ENCODE measurements around the gene DYSF. TPM values are rescaled to one million over a fixed set of nuclear protein-coding genes. Genes with fewer than 3 reads are reported as not detected.

DYSF gene
- total RNA-seq, 4 donors from 2014 or later: 4.2 to 26.6 (median 16.2) TPM

DNA sequence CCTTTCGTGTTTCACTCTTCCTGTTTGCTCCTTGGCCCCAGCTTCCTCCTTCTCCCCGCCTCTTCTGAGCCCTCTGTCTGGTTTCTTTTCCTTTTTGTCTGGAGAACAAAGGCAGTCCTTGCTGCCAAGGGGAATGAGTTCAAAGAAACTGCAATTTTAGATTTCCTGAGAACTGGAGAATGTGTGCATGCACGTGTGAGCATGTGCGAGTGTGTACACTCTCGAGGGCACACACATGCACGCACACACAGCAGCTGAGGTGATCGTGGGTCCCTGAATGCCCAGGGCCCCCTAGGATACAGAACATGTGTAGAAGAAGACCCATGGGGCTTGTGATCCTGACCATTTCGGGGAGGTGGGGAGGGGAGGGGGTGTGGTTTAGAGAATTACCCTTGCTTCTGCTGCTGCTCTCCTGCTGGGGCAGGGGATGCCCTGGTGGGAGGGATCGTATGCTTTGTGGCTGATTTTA lies 151.8 kb downstream of the DYSF start:
- TF ChIP-seq, protein P1, sequence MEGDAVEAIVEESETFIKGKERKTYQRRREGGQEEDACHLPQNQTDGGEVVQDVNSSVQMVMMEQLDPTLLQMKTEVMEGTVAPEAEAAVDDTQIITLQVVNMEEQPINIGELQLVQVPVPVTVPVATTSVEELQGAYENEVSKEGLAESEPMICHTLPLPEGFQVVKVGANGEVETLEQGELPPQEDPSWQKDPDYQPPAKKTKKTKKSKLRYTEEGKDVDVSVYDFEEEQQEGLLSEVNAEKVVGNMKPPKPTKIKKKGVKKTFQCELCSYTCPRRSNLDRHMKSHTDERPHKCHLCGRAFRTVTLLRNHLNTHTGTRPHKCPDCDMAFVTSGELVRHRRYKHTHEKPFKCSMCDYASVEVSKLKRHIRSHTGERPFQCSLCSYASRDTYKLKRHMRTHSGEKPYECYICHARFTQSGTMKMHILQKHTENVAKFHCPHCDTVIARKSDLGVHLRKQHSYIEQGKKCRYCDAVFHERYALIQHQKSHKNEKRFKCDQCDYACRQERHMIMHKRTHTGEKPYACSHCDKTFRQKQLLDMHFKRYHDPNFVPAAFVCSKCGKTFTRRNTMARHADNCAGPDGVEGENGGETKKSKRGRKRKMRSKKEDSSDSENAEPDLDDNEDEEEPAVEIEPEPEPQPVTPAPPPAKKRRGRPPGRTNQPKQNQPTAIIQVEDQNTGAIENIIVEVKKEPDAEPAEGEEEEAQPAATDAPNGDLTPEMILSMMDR (IDR thresholded peaks at IDR 0.05; ENCODE audit: low read depth): no peak

DNA sequence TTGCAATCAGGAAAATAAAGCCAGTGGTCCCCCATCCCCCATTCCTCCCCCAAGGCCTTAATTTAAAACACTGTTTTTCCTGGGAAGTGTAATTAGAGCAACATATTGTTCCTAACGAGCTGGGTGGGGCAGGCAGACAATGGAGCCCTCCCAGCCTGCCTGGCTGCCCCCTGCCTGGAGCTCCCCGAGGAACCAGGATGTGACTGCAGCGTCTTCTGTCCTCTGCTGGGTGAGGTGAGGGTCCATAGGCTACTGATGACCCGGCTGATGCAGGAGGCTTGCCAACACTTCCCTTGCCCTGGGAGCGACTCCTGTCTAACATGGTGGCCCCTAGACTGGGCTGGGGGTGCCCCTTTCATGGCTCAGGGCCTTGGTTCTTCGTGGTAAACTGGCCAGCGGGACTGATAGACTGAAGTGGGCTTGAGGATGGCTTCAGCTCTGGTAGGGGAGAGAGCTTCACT lies 152.4 kb downstream of the DYSF start:
- TF ChIP-seq, protein P1 (IDR thresholded peaks at IDR 0.05; ENCODE audit: low read depth): no peak

DNA sequence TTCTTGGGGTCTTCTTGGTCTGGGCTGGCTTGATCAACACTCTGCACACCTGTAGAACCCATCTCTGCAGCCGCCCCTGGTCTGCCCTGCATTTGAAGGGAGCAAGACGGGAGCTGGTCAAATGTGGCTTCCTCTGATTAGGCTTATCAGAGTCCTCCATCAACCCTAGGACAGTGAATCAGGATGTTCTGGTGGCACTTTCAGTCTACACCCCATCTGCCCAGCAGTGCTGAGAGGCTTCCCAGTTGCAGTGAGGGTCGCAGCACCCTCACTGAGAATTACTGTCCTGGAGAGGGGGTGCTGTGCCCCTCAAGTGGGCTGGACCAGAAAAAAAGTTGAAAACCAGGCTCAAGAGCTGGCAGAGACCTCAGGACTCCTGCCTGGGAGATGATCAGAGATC lies 152.9 kb downstream of the DYSF start:
- TF ChIP-seq, protein P1 (IDR thresholded peaks at IDR 0.05; ENCODE audit: low read depth): no peak

- TF ChIP-seq, protein P1 (IDR thresholded peaks at IDR 0.05; ENCODE audit: low read depth): no peak
Measured at GRCh38 chr2:71607151-71607889, 154.0 kb downstream of the DYSF start.

DNA sequence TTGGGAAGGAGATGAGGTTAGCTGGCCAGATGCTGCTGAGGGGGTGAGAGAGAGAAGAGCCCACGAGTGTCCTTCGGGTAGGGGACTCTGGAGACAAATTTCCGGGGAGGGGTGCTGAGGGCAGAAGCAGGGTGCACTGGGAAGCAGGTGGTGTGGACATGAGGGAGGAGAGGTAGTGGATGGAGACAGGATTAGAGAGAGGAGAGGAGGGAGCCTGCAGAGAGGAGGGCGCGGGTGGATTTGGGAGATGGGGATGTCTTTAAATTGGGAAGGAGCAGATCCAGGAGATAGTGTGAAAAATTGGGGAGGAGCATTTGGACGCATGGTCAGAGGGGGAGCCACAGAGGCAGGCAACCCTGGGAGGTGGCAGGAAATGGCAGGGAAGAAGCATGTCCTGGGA lies 154.7 kb downstream of the DYSF start:
- TF ChIP-seq, protein P1 (IDR thresholded peaks at IDR 0.05; ENCODE audit: low read depth): no peak

GRCh38 chr2:71608441-71608840 lies 155.1 kb downstream of the DYSF start:
- TF ChIP-seq, protein P1 (IDR thresholded peaks at IDR 0.05; ENCODE audit: low read depth): no peak

DNA sequence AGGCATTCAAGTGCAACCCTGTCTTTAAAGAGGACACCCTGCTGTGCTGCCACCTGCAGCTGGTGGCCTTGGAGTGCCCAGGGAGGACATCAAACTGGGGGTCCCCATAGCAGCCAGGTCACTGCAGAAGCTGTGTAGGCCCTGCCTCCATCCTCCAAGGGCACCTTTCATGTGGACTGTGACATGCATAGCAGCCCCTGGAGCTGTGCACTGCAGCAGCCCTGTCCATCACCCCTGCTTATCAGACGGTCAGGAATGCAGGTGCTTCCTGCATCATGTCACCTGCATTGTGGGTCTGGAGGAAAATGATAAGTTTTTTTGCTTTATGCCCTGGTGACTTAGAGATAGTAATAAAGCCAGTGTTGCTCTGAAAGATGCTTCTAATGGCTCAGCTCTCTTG lies 155.7 kb downstream of the DYSF start:
- TF ChIP-seq, protein P1 (IDR thresholded peaks at IDR 0.05; ENCODE audit: low read depth): no peak

All from subcutaneous adipose tissue (tissue), 4 donors.